Measurements from ENCODE around the gene BOC. TPM values are rescaled to one million over a fixed set of nuclear protein-coding genes. Genes with fewer than 3 reads are reported as not detected.

Gene BOC
- total and polyA plus RNA-seq, 7 experiments from 2014 or later = 0.98 TPM; not detected in 6

DNA sequence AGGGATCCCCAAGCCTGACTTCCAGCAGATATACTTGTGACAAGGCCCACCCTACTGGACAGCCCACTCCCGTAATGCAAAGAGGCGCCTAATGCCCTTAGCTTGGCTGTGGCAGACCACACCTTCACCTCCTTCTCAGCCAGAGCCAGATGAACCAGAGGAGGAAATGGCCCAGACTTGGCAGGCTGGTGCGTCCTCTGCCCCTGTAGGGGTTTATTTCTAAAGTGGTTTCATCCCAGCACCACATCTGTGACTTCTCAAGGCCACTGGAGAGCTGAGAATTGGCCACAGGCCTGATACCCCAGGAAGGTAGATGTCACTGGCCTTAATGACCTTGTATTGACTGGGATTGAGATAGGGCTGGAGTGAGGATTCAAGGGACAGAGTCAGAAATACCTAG, 29.5 kb downstream of the BOC start:
- ChIA-PET CTCF (no interaction called here), POLR2A (no interaction called here)
- Histone ChIP-seq H3K27me3 (ENCODE audit: control insufficient read depth in 2 of 2, insufficient read depth in 2 of 2, low read length in 2 of 2) (no peaks in the 10 kb centered on the region), H3K4me3 (ENCODE audit: low read length) (no peak overlapping the region), H3K36me3 (ENCODE audit: control insufficient read depth in 2 of 3, insufficient read depth in 3 of 3, low read length in 3 of 3) (no peaks in the 10 kb centered on the region), H3K27ac (ENCODE audit: low read depth, low read length) (no peak overlapping the region), H3K9me3 (ENCODE audit: control insufficient read depth in 2 of 3, low read length in 3 of 3) (no peaks in the 10 kb centered on the region), H3K4me1 (ENCODE audit: control insufficient read depth in 2 of 2, insufficient read depth in 2 of 2, low read length in 2 of 2) (no peaks in the 10 kb centered on the region)
- Mint-ChIP-seq H3K27me3 (peaks cover 6 to 19% (median 11%) of the 10 kb centered on the region in 5 donors), H3K27ac (no peak overlapping the region), H3K4me1 (peaks cover 0 to 17% (median 13%) of the 10 kb centered on the region in 7 donors), H3K4me3 (no peak overlapping the region), H3K9me3 (peaks cover 0 to 3% (median 0%) of the 10 kb centered on the region in 11 donors), H3K36me3 (no peaks in the 10 kb centered on the region)
- no peak for ATAC-seq
- intact Hi-C loops (cut with micrococcal nuclease) = no loop called here
- DNase-seq = no peak

DNA sequence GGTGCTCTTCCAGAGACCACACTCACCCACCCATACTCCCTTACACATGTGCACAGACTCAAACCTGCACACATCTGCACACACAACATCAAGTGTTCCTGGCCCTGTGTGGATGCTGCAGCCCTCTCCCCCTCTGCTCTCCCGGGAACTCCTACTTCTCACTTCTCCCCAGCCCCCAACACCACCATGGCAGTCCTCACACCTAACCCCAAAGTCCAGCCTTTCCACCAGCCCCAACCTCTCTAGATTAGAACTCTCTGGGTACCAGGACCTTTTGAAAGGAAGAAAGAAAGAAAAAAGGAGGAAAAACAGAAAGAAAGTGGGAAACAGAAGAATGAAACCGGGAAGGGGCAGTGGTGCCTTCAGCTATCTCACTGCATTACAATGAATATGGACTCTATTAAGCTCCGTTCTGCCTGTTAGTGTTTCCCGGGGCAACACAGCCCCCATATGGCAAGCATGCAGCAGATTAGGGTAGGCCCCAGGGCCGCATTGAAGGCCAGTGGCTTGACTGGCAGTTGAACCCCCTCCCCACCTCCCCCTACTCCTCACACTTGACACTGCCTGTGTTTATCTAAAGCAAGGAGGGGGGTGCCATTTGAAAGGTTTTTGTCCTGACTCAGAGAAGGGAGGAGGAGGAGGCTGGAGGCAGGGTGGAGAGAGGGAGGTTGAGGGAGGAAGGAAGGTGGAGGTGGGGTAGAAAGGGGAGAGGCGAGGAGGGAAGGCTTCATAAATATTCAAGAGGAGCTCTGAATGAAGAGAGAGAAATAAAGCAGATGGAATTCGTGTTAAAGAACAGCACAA, 30.1 kb downstream of the BOC start:
- Mint-ChIP-seq H3K4me3 (no peak overlapping the region), H3K27ac (no peak overlapping the region), H3K27me3 (peaks cover 6 to 19% (median 9%) of the 10 kb centered on the region in 5 donors), H3K9me3 (peaks cover 0 to 3% (median 0%) of the 10 kb centered on the region in 11 donors), H3K4me1 (peaks cover 0 to 17% (median 13%) of the 10 kb centered on the region in 7 donors), H3K36me3 (no peaks in the 10 kb centered on the region)
- POLR2A ChIA-PET = no interaction called here
- intact Hi-C loops (cut with micrococcal nuclease) = no loop called here
- DNase-seq = no peak
- CTCF ChIA-PET = no interaction called here
- Histone ChIP-seq H3K36me3 (ENCODE audit: control insufficient read depth in 2 of 3, insufficient read depth in 3 of 3, low read length in 3 of 3) (no peaks in the 10 kb centered on the region), H3K27ac (ENCODE audit: low read depth, low read length) (no peak overlapping the region), H3K4me3 (ENCODE audit: low read length) (no peak overlapping the region), H3K27me3 (ENCODE audit: control insufficient read depth in 2 of 2, insufficient read depth in 2 of 2, low read length in 2 of 2) (no peaks in the 10 kb centered on the region), H3K9me3 (ENCODE audit: control insufficient read depth in 2 of 3, low read length in 3 of 3) (no peaks in the 10 kb centered on the region), H3K4me1 (ENCODE audit: control insufficient read depth in 2 of 2, insufficient read depth in 2 of 2, low read length in 2 of 2) (no peaks in the 10 kb centered on the region)
- no peak for ATAC-seq

- intact Hi-C loops (cut with micrococcal nuclease) = no loop called here
- Histone ChIP-seq H3K27ac (ENCODE audit: low read depth, low read length) (no peak overlapping the region), H3K36me3 (ENCODE audit: control insufficient read depth in 2 of 3, insufficient read depth in 3 of 3, low read length in 3 of 3) (no peaks in the 10 kb centered on the region), H3K4me1 (ENCODE audit: control insufficient read depth in 2 of 2, insufficient read depth in 2 of 2, low read length in 2 of 2) (no peaks in the 10 kb centered on the region), H3K9me3 (ENCODE audit: control insufficient read depth in 2 of 3, low read length in 3 of 3) (no peaks in the 10 kb centered on the region), H3K27me3 (ENCODE audit: control insufficient read depth in 2 of 2, insufficient read depth in 2 of 2, low read length in 2 of 2) (no peaks in the 10 kb centered on the region), H3K4me3 (ENCODE audit: low read length) (no peak overlapping the region)
- Mint-ChIP-seq H3K4me1 (peaks cover 0 to 17% (median 13%) of the 10 kb centered on the region in 7 donors), H3K27me3 (peaks cover 6 to 19% (median 9%) of the 10 kb centered on the region in 5 donors), H3K27ac (no peak overlapping the region), H3K36me3 (no peaks in the 10 kb centered on the region), H3K4me3 (peak overlapping the region in 1 of 10 donors; percentile 5), H3K9me3 (peaks cover 0 to 3% (median 0%) of the 10 kb centered on the region in 11 donors)
- no peak for DNase-seq
- no peak for ATAC-seq
- ChIA-PET CTCF (no interaction called here), POLR2A (no interaction called here)
These were observed 30.8 kb downstream of the BOC start for GRCh38 chr3:113242096-113242581.

DNA sequence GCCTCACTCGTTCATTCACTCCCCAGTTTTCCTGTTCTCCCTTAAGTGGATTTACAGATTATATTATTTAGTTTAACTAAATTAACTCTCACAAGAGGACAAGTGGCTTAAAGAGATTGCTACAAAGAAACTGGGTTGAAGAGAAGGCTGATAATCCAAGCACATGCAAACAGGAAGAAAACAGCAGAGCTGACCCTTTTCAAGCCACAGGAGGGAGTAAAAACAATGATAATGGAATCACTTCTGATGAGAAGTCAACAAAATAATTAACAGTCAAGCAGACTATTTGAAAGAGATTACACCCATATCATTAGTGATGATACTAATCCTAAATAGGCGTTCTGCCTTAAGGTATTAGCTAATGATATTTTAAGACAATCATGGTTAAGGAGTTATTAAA, 31.7 kb downstream of the BOC start:
- no peaks in the 10 kb centered on the region for H3K4me1 ChIP-seq (ENCODE audit: control insufficient read depth in 2 of 2, insufficient read depth in 2 of 2, low read length in 2 of 2)
- Mint-ChIP-seq H3K27ac (no peak overlapping the region), H3K27me3 (peaks cover 6 to 19% (median 9%) of the 10 kb centered on the region in 5 donors), H3K4me3 (no peak overlapping the region), H3K36me3 (no peaks in the 10 kb centered on the region), H3K9me3 (peaks cover 0 to 3% (median 0%) of the 10 kb centered on the region in 11 donors), H3K4me1 (peaks cover 0 to 17% (median 13%) of the 10 kb centered on the region in 7 donors)
- intact Hi-C loops (cut with micrococcal nuclease) = no loop called here
- DNase-seq (no peak), ATAC-seq (no peak)
- ChIA-PET CTCF (no interaction called here), POLR2A (no interaction called here)
- no peaks in the 10 kb centered on the region for H3K36me3 ChIP-seq (ENCODE audit: control insufficient read depth in 2 of 3, insufficient read depth in 3 of 3, low read length in 3 of 3)
- no peak overlapping the region for H3K27ac ChIP-seq (ENCODE audit: low read depth, low read length)
- H3K27me3 ChIP-seq (ENCODE audit: control insufficient read depth in 2 of 2, insufficient read depth in 2 of 2, low read length in 2 of 2) = no peaks in the 10 kb centered on the region
- H3K9me3 ChIP-seq (ENCODE audit: control insufficient read depth in 2 of 3, low read length in 3 of 3) = no peaks in the 10 kb centered on the region
- H3K4me3 ChIP-seq (ENCODE audit: low read length) = no peak overlapping the region

- Histone ChIP-seq H3K27ac (ENCODE audit: low read depth, low read length) (no peak overlapping the region), H3K9me3 (ENCODE audit: control insufficient read depth in 2 of 3, low read length in 3 of 3) (no peaks in the 10 kb centered on the region), H3K4me3 (ENCODE audit: low read length) (no peak overlapping the region), H3K36me3 (ENCODE audit: control insufficient read depth in 2 of 3, insufficient read depth in 3 of 3, low read length in 3 of 3) (no peaks in the 10 kb centered on the region), H3K4me1 (ENCODE audit: control insufficient read depth in 2 of 2, insufficient read depth in 2 of 2, low read length in 2 of 2) (no peaks in the 10 kb centered on the region), H3K27me3 (ENCODE audit: control insufficient read depth in 2 of 2, insufficient read depth in 2 of 2, low read length in 2 of 2) (no peaks in the 10 kb centered on the region)
- H3K27me3 Mint-ChIP-seq = peaks cover 7 to 19% (median 11%) of the 10 kb centered on the region in 5 donors
- ChIA-PET POLR2A (no interaction called here), CTCF (no interaction called here)
- H3K36me3 Mint-ChIP-seq = no peaks in the 10 kb centered on the region
- H3K27ac Mint-ChIP-seq = no peak overlapping the region
- intact Hi-C loops (cut with micrococcal nuclease) = no loop called here
- H3K4me1 Mint-ChIP-seq = peaks cover 0 to 17% (median 13%) of the 10 kb centered on the region in 7 donors
- H3K4me3 Mint-ChIP-seq = no peak overlapping the region
- H3K9me3 Mint-ChIP-seq = peaks cover 0 to 3% (median 0%) of the 10 kb centered on the region in 11 donors
- ATAC-seq (no peak), DNase-seq (no peak)
These were observed 32.5 kb downstream of the BOC start for GRCh38 chr3:113243846-113244245.

- POLR2A ChIA-PET = no interaction called here
These were observed 34.4 kb downstream of the BOC start for GRCh38 chr3:113245761-113246161.

GRCh38 chr3:113247068-113247467, 35.7 kb downstream of the BOC start:
- no peaks in the 10 kb centered on the region for H3K27me3 ChIP-seq (ENCODE audit: control insufficient read depth in 2 of 2, insufficient read depth in 2 of 2, low read length in 2 of 2)
- peaks cover 0 to 3% (median 0%) of the 10 kb centered on the region in 11 donors for H3K9me3 Mint-ChIP-seq
- no peak for ATAC-seq
- no peaks in the 10 kb centered on the region for H3K36me3 Mint-ChIP-seq
- intact Hi-C loops (cut with micrococcal nuclease) = no loop called here
- POLR2A ChIA-PET = no interaction called here
- no peaks in the 10 kb centered on the region for H3K9me3 ChIP-seq (ENCODE audit: control insufficient read depth in 2 of 3, low read length in 3 of 3)
- CTCF ChIA-PET = no interaction called here
- no peak overlapping the region for H3K27ac Mint-ChIP-seq
- H3K4me3 Mint-ChIP-seq = no peak overlapping the region
- H3K27me3 Mint-ChIP-seq = peaks cover 4 to 15% (median 8%) of the 10 kb centered on the region in 5 donors
- H3K4me1 ChIP-seq (ENCODE audit: control insufficient read depth in 2 of 2, insufficient read depth in 2 of 2, low read length in 2 of 2) = no peaks in the 10 kb centered on the region
- DNase-seq = no peak
- no peak overlapping the region for H3K4me3 ChIP-seq (ENCODE audit: low read length)
- H3K36me3 ChIP-seq (ENCODE audit: control insufficient read depth in 2 of 3, insufficient read depth in 3 of 3, low read length in 3 of 3) = no peaks in the 10 kb centered on the region
- no peak overlapping the region for H3K27ac ChIP-seq (ENCODE audit: low read depth, low read length)
- peaks cover 0 to 8% (median 6%) of the 10 kb centered on the region in 7 donors for H3K4me1 Mint-ChIP-seq

More at GRCh38 chr3:113245761-113246161, 34.4 kb downstream of the BOC start:
- no peak overlapping the region for H3K4me3 Mint-ChIP-seq
- H3K27ac Mint-ChIP-seq = no peak overlapping the region
- peaks cover 0 to 17% (median 13%) of the 10 kb centered on the region in 7 donors for H3K4me1 Mint-ChIP-seq
- intact Hi-C loops (cut with micrococcal nuclease) = no loop called here
- no peaks in the 10 kb centered on the region for H3K36me3 ChIP-seq (ENCODE audit: control insufficient read depth in 2 of 3, insufficient read depth in 3 of 3, low read length in 3 of 3)
- no peaks in the 10 kb centered on the region for H3K27me3 ChIP-seq (ENCODE audit: control insufficient read depth in 2 of 2, insufficient read depth in 2 of 2, low read length in 2 of 2)
- H3K4me1 ChIP-seq (ENCODE audit: control insufficient read depth in 2 of 2, insufficient read depth in 2 of 2, low read length in 2 of 2) = no peaks in the 10 kb centered on the region
- no peak overlapping the region for H3K4me3 ChIP-seq (ENCODE audit: low read length)
- peaks cover 0 to 3% (median 0%) of the 10 kb centered on the region in 11 donors for H3K9me3 Mint-ChIP-seq
- H3K36me3 Mint-ChIP-seq = no peaks in the 10 kb centered on the region
- no peak for ATAC-seq
- H3K27ac ChIP-seq (ENCODE audit: low read depth, low read length) = no peak overlapping the region
- no peak for DNase-seq
- CTCF ChIA-PET = no interaction called here
- no peaks in the 10 kb centered on the region for H3K9me3 ChIP-seq (ENCODE audit: control insufficient read depth in 2 of 3, low read length in 3 of 3)
- peaks cover 4 to 19% (median 8%) of the 10 kb centered on the region in 5 donors for H3K27me3 Mint-ChIP-seq

All from naive thymus-derived CD4-positive, alpha-beta T cell (primary cell).